ENCODE results near the gene CCN5.
"Not testable (repeated sequence)": the region's sequence is repeated elsewhere in the genome, so short reads cannot be mapped to it uniquely, and the experiment has no call there.

Gene CCN5

DNA sequence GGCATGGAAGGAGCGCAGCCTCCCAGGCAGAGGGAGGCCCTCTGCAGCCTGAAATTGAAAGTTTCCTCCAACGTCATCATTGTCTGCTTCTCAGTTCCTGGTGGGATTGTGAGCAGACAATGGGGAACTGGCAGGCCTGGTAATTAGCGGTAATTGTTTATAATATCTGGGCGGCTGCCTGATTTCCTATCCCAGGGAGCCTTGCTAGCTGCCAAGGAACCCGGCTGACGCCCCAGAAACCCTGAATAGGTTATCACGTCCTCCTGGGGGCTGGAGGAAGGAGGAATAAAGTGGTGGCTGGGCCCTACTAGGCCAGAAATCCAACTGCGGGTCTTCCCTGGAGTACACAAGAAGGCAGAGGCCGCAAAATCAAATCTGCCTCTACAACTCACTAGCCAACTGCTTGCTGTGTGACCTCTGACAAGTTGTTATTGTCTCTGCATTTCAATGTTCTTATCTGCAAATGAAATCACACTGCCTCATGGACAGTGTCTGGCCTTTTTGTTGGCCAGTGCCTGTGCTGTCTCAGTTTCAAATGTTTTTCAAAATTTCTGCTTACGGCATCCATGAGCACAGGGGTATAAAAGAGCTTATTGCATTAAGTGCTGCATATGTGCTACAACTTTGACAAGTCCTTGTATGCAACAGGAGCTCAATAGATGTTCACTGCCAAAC, 47.4 kb downstream of the CCN5 start:
- DNase-seq, result no peak

DNA sequence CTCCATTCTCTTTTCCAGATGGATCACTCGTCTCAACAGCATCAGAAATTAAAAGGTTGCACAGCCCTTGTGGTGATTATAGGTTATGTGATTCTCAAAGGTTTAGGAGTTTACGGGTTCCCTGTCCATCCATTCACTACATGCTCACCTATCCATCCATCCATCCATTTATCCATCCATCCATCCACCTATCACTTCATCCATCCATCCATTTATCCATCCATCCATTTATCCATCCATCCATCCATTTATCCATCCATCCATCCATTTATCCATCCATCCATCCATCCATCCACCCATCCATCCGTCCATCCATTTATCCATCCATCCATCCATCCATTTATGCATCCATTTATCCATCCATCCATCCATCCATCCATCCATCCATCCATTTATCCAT, 48.6 kb downstream of the CCN5 start:
- not testable (repeated sequence) for DNase-seq

DNA sequence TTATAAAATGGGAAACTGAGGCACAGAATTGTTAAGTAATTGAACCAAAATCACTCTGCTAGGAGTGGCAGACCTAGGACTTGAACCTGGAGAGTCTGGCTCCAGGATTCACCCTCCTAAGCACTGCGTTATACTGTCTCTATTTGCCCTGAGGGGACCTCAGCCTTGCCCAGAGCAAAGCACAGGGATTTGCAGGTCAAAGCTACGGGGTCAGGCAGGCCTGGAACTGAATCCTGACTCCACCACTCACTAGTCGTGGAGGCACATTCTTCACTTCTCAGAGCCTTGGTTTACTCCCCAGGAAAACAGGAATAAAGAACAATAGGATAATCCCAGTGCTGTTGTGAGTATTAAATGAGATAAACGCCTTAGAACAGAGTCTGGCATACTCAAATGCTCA, 49.9 kb downstream of the CCN5 start:
- no peak for DNase-seq

DNA sequence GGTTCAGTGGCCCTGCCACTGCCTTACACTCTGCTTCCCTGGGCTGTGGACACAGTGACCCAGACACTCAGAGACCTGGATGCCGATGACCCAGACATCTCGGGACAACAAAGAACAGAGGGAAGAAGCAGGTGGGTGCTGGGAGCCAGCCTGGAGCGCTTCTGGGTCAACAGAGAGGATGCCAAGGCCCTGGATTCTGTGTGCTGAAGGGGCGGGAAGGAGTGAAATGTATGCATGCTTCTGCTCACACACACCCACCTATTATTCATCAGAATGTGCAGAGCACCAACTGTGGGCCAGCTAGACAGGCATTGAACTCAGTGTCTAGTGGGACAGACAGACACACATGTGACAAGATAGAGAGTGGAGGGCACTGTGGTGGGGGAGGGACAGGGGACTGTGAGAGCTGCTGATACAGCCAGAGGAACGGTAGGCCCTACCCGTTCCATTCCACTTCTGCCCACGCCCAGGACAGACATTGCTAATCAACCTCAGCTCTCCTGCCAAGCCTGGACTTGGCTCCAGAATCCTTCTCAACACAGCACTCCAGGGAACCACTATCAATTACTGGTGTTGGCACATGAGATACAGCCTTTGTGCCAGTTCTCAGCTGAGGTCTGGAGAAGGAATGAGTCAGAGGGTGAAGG, 50.7 kb downstream of the CCN5 start:
- no peak for DNase-seq

DNA sequence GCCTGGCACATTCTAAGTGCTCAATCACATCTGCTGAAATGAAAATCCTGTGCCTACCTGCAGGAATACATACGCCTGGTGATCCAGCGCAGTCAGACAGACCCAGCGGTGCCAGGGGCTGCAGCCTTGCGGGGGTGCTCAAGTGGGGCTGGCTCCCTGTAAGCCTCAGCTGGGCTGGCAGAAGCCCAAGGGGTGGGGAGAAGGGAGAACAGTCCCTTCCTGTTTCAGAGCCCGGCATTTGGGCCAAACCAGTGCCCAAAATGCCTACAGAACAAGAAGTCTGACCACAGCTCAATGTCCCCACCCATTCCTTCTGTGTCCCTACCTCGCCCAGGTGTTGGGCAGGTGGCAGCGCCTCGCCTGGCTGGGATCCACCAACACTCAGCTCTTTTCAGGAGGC, 53.1 kb downstream of the CCN5 start:
- no peak for DNase-seq

DNA sequence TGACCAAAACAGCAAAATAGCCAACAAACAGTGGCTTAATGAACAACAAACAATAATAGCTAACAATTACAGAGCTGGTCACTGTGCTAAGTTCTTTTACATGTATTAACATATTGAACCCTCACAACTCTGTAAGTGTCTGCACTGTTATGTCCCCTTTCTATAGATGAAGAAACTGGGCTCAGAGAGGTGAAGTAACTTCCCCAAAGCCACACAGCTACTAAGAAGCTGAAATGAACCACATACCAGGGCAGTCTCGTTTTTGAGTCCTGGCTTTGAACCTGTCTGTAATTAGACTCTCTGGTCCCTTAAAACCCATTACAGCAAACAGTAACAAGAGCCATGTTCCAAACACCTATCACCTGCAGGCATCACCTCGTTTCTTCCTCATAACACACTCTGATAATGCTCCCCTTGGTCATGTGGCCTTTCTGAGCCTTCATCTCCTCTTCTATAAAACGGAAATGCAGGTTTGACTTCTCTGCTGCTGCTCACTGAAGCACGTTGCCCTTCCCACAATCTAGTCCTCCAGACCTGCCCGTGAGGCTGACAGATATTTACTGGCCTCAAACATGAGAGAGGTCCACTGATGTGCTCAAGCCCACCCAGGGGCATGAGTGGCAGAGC, 53.8 kb downstream of the CCN5 start:
- no peak for DNase-seq

DNA sequence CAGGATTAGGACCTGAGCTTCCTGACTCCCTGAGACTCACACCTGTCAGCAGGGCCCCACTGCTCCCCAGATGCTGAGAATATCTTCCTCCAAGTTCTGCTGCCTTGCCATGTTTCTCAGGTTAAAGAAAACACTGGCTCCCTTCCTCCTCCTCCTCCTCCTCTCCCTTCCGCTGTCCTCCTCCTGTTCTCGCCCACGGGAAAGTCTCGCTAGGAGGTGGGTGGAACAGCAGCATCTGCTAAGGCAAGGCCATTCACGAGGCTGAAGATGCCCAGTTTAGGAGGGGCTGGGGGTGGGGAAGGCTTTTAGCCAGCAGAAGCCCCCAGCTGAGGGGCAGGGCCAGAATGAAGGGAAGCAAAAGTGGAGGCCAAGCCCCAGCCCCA, 54.3 kb downstream of the CCN5 start:
- DNase-seq, result no peak

DNA sequence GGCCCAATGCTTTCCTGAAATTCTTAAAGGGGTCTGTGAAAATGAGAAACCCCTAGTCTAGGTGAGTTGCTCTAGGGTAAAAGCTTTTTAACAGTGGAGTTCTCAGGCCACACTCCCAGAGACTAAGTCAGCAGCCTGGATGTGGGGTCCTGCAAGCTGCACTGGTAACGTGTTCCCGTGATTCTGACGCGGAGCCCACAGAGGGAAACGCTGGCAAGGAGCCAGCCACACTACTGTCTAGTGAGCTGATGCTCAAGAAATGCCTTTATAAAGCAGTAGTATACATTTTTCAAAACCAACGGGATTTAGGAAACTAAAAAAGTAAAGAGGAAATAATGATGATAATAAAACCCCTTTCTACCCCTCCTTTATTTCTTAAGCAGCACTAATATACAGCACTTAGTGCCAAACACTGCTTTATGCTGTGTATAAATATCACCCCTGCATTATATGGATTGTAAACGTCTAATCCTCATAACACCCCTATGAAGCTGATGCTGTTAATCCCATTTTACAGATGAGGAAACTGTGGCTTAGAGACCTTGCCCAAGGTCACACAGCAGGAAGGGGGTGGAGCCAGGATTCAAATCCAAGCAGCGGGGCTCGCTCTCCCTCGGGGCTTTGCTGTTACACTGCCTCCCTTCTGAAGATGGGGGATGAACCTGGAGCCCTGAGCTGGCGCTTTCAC, 55.5 kb downstream of the CCN5 start:
- DNase-seq, result no peak

DNA sequence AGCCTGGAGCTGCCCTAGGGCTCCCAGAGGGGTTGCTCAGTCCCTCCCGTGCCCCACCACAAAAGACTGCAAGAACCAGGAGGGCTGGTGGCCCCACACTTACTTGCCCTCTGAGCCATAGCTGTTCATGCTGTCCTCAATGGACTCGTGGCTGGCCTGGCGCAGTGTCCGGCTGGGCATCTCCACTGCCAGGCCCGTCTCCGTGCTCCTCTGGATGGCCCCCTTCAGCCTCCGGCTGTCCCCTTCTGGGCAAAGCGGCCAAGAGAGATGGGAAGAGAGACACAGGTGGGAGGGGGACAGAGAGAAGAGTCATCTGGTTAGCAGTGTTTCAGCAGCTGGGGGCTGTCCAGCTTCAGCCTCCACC, 56.0 kb downstream of the CCN5 start:
- no peak for DNase-seq

DNA sequence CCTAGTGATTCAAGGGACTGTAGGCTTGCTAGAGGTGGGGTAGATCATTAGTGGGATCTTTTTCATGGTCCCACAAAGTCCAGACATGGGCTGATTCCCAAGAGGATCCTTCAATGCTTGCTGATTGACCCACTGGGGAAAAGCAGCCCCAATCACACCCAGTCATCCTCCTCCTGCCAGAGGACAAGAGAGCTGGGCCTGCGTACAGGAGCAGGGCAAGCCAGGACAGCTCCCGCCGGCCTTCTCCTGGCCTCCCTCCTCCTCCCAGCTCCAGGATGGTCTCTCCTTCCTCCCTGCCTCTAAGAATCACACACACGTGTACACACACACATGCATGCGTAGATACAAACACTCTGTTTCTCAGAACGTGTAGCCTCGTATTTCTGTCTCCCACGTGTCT, 57.5 kb downstream of the CCN5 start:
- no peak for DNase-seq

DNA sequence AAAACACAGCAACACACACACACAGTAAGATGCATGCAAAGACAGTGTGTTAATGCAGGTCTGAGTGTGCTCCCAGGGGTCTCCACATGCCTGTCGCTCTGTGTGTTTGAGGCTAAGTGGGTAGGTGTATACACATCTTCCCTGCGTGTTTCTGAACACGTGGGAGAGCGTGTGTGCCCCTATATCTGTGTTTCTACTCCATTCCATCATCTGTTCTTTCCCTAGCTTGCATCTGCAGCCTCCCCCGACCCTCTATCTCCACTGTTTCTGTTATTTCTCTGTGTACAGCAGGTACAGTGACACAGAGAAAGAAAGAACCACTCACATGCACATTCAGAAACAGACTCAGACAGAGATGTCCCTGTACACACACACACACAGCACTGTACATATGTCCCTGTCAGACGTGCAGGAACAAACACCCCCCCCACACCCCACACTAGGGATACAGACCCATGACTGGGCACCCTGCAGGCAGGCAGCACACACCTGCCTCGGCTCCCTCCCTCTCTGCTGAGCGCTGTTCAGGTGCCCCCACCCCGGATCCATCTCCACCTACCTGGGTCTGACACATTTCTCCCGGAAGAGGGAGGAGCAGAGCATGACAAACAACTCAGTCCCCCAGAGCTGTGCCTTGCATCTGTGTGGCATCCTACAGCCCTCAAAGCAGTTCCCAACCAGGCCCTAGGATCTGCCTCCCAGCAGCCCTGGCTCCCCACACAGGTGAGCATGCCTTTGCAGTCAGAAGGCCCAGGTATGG, 58.1 kb downstream of the CCN5 start:
- no peak for DNase-seq

DNA sequence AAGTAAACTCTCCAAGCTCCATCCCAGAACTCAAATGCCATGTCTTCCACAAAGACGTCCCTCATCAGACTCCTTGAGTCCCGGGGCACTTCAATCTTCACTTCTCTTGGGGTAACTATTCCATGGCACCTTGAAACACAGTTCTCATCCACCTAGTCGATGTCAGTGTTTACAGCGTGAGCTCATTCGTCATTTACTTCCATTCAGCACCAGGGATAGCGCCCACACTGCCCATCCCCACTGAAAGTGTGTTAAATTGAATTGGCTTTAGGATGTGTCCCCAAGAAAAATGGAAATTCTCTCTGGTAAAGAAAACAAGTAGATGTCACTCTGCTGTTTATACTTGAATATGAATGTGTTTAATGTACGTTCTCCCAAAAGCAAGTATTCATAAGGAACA, 61.8 kb downstream of the CCN5 start:
- DNase-seq, result no peak

All from activated naive CD4-positive, alpha-beta T cell treated with Interleukin-2 at 50 U/mL for 16 hours (primary cell).